GM12878 (cell line): ENCODE results near the gene LMBRD1. TPM values are rescaled to one million over a fixed set of nuclear protein-coding genes. Genes with fewer than 3 reads are reported as not detected.

Source experiments
- ATAC-seq: fragments of 200-7000 bp; cut with Tn5 transposase; 3 replicates; pipeline ENCODE4 v1.9.1; 2020; ENCODE audit warnings: mild to moderate bottlenecking, moderate library complexity
- BruUV-seq: library from RNA; stranded (reverse); fragments of 400-500 nt; replicated peaks from 2 replicates; lab custom pipeline; 2021; lab: Mats Ljungman, UMichigan
- CTCF ChIA-PET: fragments of 300-600 bp; sonication (Branson Sonifier 250); formaldehyde crosslinking; extraction: SDS; loops from one replicate; lab custom pipeline; 2021; ENCODE audit warnings: inconsistent platforms; lab: Yijun Ruan, JAX
- POLR2A ChIA-PET: fragments of 350-600 bp; formaldehyde crosslinking; extraction: SDS; loops from one replicate; lab custom pipeline; 2021; ENCODE audit warnings: inconsistent platforms; lab: Charles Lee
- RAD21 ChIA-PET: fragments of 300-600 bp; sonication (Branson Sonifier 250); formaldehyde crosslinking; loops from one replicate; lab custom pipeline; 2023; ENCODE audit warnings: antibody characterized with exemption; ENCODE audit not compliant: unreplicated experiment; lab: Charles Lee
- SMC1A ChIA-PET: fragments of 300-600 bp; sonication (Branson Sonifier 250); formaldehyde crosslinking; loops from one replicate; lab custom pipeline; 2023; ENCODE audit not compliant: unreplicated experiment, uncharacterized antibody; lab: Charles Lee
- DNase-seq: peaks from one replicate; pipeline ENCODE4 v3.0.0-alpha.2; 2011; ENCODE audit warnings: low read depth, low spot score
- FAIRE-seq: peaks from 3 replicates; lab custom pipeline; 2011; peaks lifted over from hg19 to GRCh38; lab: Jason Lieb, UNC
- H2AFZ ChIP-seq: 2 replicates; pipeline ENCODE4 v1.6.0; 2011; ENCODE audit warnings: low read depth, low read length, control low read depth; ENCODE audit not compliant: control insufficient read depth
- H3K27ac ChIP-seq: 2 replicates; pipeline ENCODE4 v1.5.1; 2011; ENCODE audit warnings: control low read depth; ENCODE audit not compliant: control insufficient read depth, insufficient read depth
- H3K27me3 ChIP-seq, 2 experiments: replicated peaks in 1 of 2; 2 replicates each; pipeline versions ENCODE4 v1.6.0 to v1.6.1; 2011; ENCODE audit warnings: low read length in 1 of 2; ENCODE audit not compliant: control insufficient read depth in 2 of 2, insufficient read depth in 2 of 2
- H3K36me3 ChIP-seq, 2 experiments: 2 replicates each; pipeline ENCODE4 v1.5.1; 2011; ENCODE audit warnings: low read length in 1 of 2; ENCODE audit not compliant: control insufficient read depth in 2 of 2, insufficient read depth in 2 of 2
- H3K4me1 ChIP-seq: 2 replicates; pipeline ENCODE4 v1.6.1; 2011; ENCODE audit warnings: mild to moderate bottlenecking, low read length, moderate library complexity, mixed read lengths; ENCODE audit not compliant: control insufficient read depth, insufficient read depth
- H3K4me2 ChIP-seq: 2 replicates; pipeline ENCODE4 v1.6.0; 2011; ENCODE audit warnings: control low read depth; ENCODE audit not compliant: control insufficient read depth, insufficient read depth
- H3K4me3 ChIP-seq: fragments of 200-600 bp; sonication (generic); 2 replicates; pipeline ENCODE4 v1.5.1; 2016
- H3K79me2 ChIP-seq: 2 replicates; pipeline ENCODE4 v1.6.0; 2011; ENCODE audit warnings: low read length; ENCODE audit not compliant: control insufficient read depth, insufficient read depth
- H3K9ac ChIP-seq: 2 replicates; pipeline ENCODE4 v1.8.0; 2011; ENCODE audit warnings: low read length, control low read depth, mixed read lengths; ENCODE audit not compliant: control insufficient read depth, insufficient read depth
- H3K9me3 ChIP-seq: replicated peaks from 3 replicates; pipeline ENCODE4 v1.5.1; 2011; ENCODE audit warnings: mild to moderate bottlenecking, low read length; ENCODE audit not compliant: control insufficient read depth, insufficient read depth
- H4K20me1 ChIP-seq: 2 replicates; pipeline ENCODE4 v1.6.0; 2011; ENCODE audit not compliant: control insufficient read depth, insufficient read depth
- CTCF ChIP-seq, 3 experiments: IDR thresholded peaks in 2 of 3; conservative IDR thresholded peaks in 1 of 3; 2 replicates each; pipeline ENCODE4 v1.5.1; 2011; ENCODE audit warnings: low read depth in 3 of 3, low read length in 3 of 3, mild to moderate bottlenecking in 3 of 3, control low read depth in 2 of 3, moderate library complexity in 2 of 3, inconsistent platforms in 1 of 3, mixed read lengths in 1 of 3; ENCODE audit not compliant: control insufficient read depth in 2 of 3, insufficient read depth in 1 of 3; ENCODE audit errors: extremely low read depth in 1 of 3
- HCFC1 ChIP-seq: fragments of 150-350 bp; IDR thresholded peaks from 2 replicates; pipeline ENCODE4 v1.6.1; 2014; ENCODE audit warnings: low read length
- NKRF ChIP-seq: fragments of 450-650 bp; conservative IDR thresholded peaks from 2 replicates; pipeline ENCODE4 v1.6.1; 2017; ENCODE audit warnings: mild to moderate bottlenecking, moderate library complexity
- NR2F1 ChIP-seq: fragments of 450-650 bp; conservative IDR thresholded peaks from 2 replicates; pipeline ENCODE4 v1.6.1; 2017; ENCODE audit warnings: mild to moderate bottlenecking
- SKIL ChIP-seq: fragments of 450-650 bp; IDR thresholded peaks from 2 replicates; pipeline ENCODE4 v1.6.1; 2017; ENCODE audit warnings: mild to moderate bottlenecking, low read depth, inconsistent platforms; ENCODE audit not compliant: poor library complexity, severe bottlenecking
- SREBF1 ChIP-seq: IDR thresholded peaks from 2 replicates; pipeline ENCODE4 v1.6.1; 2012; ENCODE audit warnings: mild to moderate bottlenecking, low read length
- STAT1 ChIP-seq: fragments of 450-650 bp; conservative IDR thresholded peaks from 2 replicates; pipeline ENCODE4 v1.6.1; 2014; ENCODE audit warnings: antibody characterized with exemption, mild to moderate bottlenecking
- SUZ12 ChIP-seq: fragments of 200-600 bp; sonication (generic); IDR thresholded peaks from one replicate; pipeline ENCODE4 v1.6.1; 2018; ENCODE audit warnings: antibody characterized with exemption, mild to moderate bottlenecking; ENCODE audit not compliant: unreplicated experiment
- TAF1 ChIP-seq: IDR thresholded peaks from 2 replicates; pipeline ENCODE4 v1.6.1; 2011; ENCODE audit warnings: mild to moderate bottlenecking, low read depth, low read length, borderline replicate concordance
- ZBTB40 ChIP-seq: fragments of 450-650 bp; IDR thresholded peaks from 2 replicates; pipeline ENCODE4 v1.6.1; 2016; ENCODE audit warnings: mild to moderate bottlenecking, moderate library complexity, borderline replicate concordance
- WGBS: methylation state at CpG from one replicate; pipeline ENCODE4 v1.1.6; 2016; ENCODE audit warnings: low lambda C conversion rate; ENCODE audit not compliant: insufficient replicate concordance, insufficient coverage; ENCODE audit errors: missing lambda C conversion rate; 5-methylcytosine and 5-hydroxymethylcytosine counted together
- in situ Hi-C: fragments of 300-500 bp; cut with MboI; formaldehyde crosslinking; loops from 9 replicates; pipeline ENCODE4 v1.14.3; 2018; ENCODE audit warnings: mixed read lengths
- intact Hi-C: fragments of 100-400 bp; cut with micrococcal nuclease; formaldehyde crosslinking; loops from one replicate; pipeline ENCODE4 v1.14.2; 2022; ENCODE audit not compliant: unreplicated experiment
- polyA plus RNA-seq, 11 experiments: library from polyadenylated mRNA; depleted of rRNA in 4 of 11; unstranded in 6 of 11; stranded (reverse) in 5 of 11; fragments of >200 nt; fragmentation: Nextera tagmentation in 4 of 11; fragmentation: Illumina TruSeq in 1 of 11; extraction: Ambion mirVana in 4 of 11; extraction: Trizol in 1 of 11; gene quantifications; 1 replicate in 1 of 11; 2 replicates in 10 of 11; pipeline versions ENCODE4 v1.2.1 to v1.2.3, GENCODE V29; 2011 to 2016; ENCODE audit warnings: inconsistent platforms in 2 of 11, missing spikeins in 2 of 11, low read depth in 1 of 11
- total RNA-seq, 4 experiments: library from RNA; depleted of rRNA in 3 of 4; stranded (reverse); fragments of >200 nt in 3 of 4; fragmentation: Illumina TruSeq in 1 of 4; extraction: Trizol in 1 of 4; gene quantifications; 2 replicates each; pipeline versions ENCODE4 v1.2.1 to v1.2.3, GENCODE V29; 2013 to 2021

LMBRD1 gene
- total and polyA plus RNA-seq, 10 of the 15 experiments (the other 5 are each of a cell fraction or from before 2014, with no cell fraction given): 20.0 to 82.1 (median 27.2) TPM

- peak; percentile 16 for TF ChIP-seq SKIL
- TF ChIP-seq CTCF (IDR thresholded peaks at IDR 0.05 in 2 of 3, conservative IDR thresholded peaks at IDR 0.05 in 1 of 3; ENCODE audit: control insufficient read depth in 2 of 3, extremely low read depth in 1 of 3, insufficient read depth in 1 of 3, low read depth in 3 of 3, low read length in 3 of 3): no peak
Measured at GRCh38 chr6:69816569-69816968, 19.8 kb upstream of the LMBRD1 start (continued).

GRCh38 chr6:69816026-69816425 is 19.2 kb upstream of the LMBRD1 start:
- H4K20me1 ChIP-seq: no peaks in the 10 kb centered on the region
- CTCF ChIA-PET: interaction anchor here (0.6 to 6.1 kb wide), 14 partner anchors 14 to 292 kb away, joined by 3 to 71 read pairs (median 5); partner anchors contain the start of genes COL19A1 and LMBRD1
- FAIRE-seq (peak; percentile 38), ATAC-seq (peak; percentile 87), DNase-seq (no peak)
- peak overlapping the region; percentile 86 for H2AFZ ChIP-seq
- H3K27me3 ChIP-seq: no peaks in the 10 kb centered on the region
- POLR2A ChIA-PET: interaction anchor here (0.6 to 4.2 kb wide), 11 partner anchors 12 to 80 kb away, joined by 3 to 32 read pairs (median 5); partner anchors contain the start of genes COL19A1 and LMBRD1
- no peaks in the 10 kb centered on the region for H3K36me3 ChIP-seq
- peak overlapping the region; percentile 48; the same call in 1 of the 2 replicates for H3K9ac ChIP-seq
- peaks cover 41% of the 10 kb centered on the region for H3K4me1 ChIP-seq
- SMC1A ChIA-PET: interaction anchor here (0.7 to 6.1 kb wide), 22 partner anchors 17 to 405 kb away, joined by 3 to 76 read pairs (median 4); partner anchors contain the start of genes COL19A1 and LMBRD1
- peak overlapping the region; percentile 24 for H3K4me3 ChIP-seq
- H3K9me3 ChIP-seq: no peaks in the 10 kb centered on the region
- in situ Hi-C loops: no loop called here
- no TSS peak for BruUV-seq
- peak overlapping the region; percentile 100 for H3K4me2 ChIP-seq
- 100% methylated on average over 1 of the region's 1 CpG for WGBS
- peak overlapping the region; percentile 82 for H3K27ac ChIP-seq
- H3K79me2 ChIP-seq: no peaks in the 10 kb centered on the region; the same call in 1 of the 2 replicates
- RAD21 ChIA-PET: interaction anchor here (0.7 to 4.2 kb wide), 16 partner anchors 8 to 292 kb away, joined by 3 to 49 read pairs (median 5); partner anchors contain the start of genes COL19A1 and LMBRD1
- intact Hi-C loops: loop anchor here (2.0 kb wide), 1 partner anchor 21 kb away; no protein-coding TSS in a partner anchor
- TF ChIP-seq ZBTB40 (no peak), HCFC1 (no peak), SUZ12 (no peak), STAT1 (no peak), NKRF (no peak), NR2F1 (no peak), TAF1 (peak; percentile 34; the same call in 1 of the 2 replicates), SREBF1 (no peak)
